ENCODE results near the gene C17orf107. TPM values are rescaled to one million over a fixed set of nuclear protein-coding genes. Genes with fewer than 3 reads are reported as not detected.
A peak's percentile ranks its signal among the peaks of the same experiment; 100 is the strongest.

Gene C17orf107
- total RNA-seq, 1 donor from 2014 or later = not detected

GRCh38 chr17:4946312-4946976, 47.1 kb downstream of the C17orf107 start:
- Histone ChIP-seq H3K27ac (peak overlapping the region; percentile 93 to 97), H3K27me3 (no peaks in the 10 kb centered on the region), H3K36me3 (peaks cover 32 to 49% of the 10 kb centered on the region in 2 donors), H3K4me3 (peak overlapping the region; percentile 94 to 100), H3K9me3 (no peaks in the 10 kb centered on the region), H3K4me1 (peaks cover 13 to 44% of the 10 kb centered on the region in 2 donors)
- no peak for TF ChIP-seq CTCF (IDR thresholded peaks at IDR 0.05)
- intact Hi-C loops (cut with DNase I) = no loop called here
- DNase-seq (ENCODE audit: low spot score in 2 of 2) = no peak

GRCh38 chr17:4947010-4947410, 47.7 kb downstream of the C17orf107 start:
- peak overlapping the region; percentile 94 to 100 for H3K4me3 ChIP-seq
- no peak for DNase-seq (ENCODE audit: low spot score in 2 of 2)
- no peak for TF ChIP-seq CTCF (IDR thresholded peaks at IDR 0.05)
- H3K36me3 ChIP-seq = peaks cover 32 to 46% of the 10 kb centered on the region in 2 donors
- peaks cover 13 to 42% of the 10 kb centered on the region in 2 donors for H3K4me1 ChIP-seq
- H3K27ac ChIP-seq = peak overlapping the region; percentile 93 to 97
- no peaks in the 10 kb centered on the region for H3K9me3 ChIP-seq
- intact Hi-C loops (cut with DNase I) = no loop called here
- H3K27me3 ChIP-seq = no peaks in the 10 kb centered on the region

GRCh38 chr17:4947411-4948165, 48.3 kb downstream of the C17orf107 start:
- peak in 1 of 2 donors; percentile 77 for DNase-seq (ENCODE audit: low spot score in 2 of 2)
- Histone ChIP-seq H3K36me3 (peaks cover 32 to 41% of the 10 kb centered on the region in 2 donors), H3K4me1 (peaks cover 13 to 42% of the 10 kb centered on the region in 2 donors), H3K27ac (peak overlapping the region; percentile 93 to 97), H3K9me3 (no peaks in the 10 kb centered on the region), H3K27me3 (no peaks in the 10 kb centered on the region), H3K4me3 (peak overlapping the region; percentile 94 to 100)
- intact Hi-C loops (cut with DNase I) = loop anchor here (1.0 kb wide), 2 partner anchors 7 to 20 kb away; partner anchors contain the start of genes RNF167, SLC25A11 and SPAG7
- no peak for TF ChIP-seq CTCF (IDR thresholded peaks at IDR 0.05)

GRCh38 chr17:4948166-4948930, 49.0 kb downstream of the C17orf107 start, which contains the start of gene PFN1:
TSS of gene PFN1 (minus strand) at chr17:4948530. CDS start at chr17:4948394, 136 bp downstream.
- peak; percentile 66 to 94 for DNase-seq (ENCODE audit: low spot score in 2 of 2)
- no peak for TF ChIP-seq CTCF (IDR thresholded peaks at IDR 0.05)
- H3K27me3 ChIP-seq = no peaks in the 10 kb centered on the region
- H3K9me3 ChIP-seq = no peaks in the 10 kb centered on the region
- peak within 1 kb of the TSS; percentile 93 to 99 for H3K27ac ChIP-seq
- H3K4me1 ChIP-seq = peaks cover 15 to 49% of the 10 kb centered on the region in 2 donors
- peak within 1 kb of the TSS; percentile 94 to 100 for H3K4me3 ChIP-seq
- intact Hi-C loops (cut with DNase I) = loop anchor here (1.0 kb wide), 2 partner anchors 8 to 19 kb away; partner anchors contain the start of genes RNF167, SLC25A11 and SPAG7
- peaks cover 26 to 34% of the 10 kb centered on the region in 2 donors for H3K36me3 ChIP-seq

- intact Hi-C loops (cut with DNase I) = loop anchor here (1.0 kb wide), 3 partner anchors 9 to 48 kb away; partner anchors contain the start of genes INCA1, KIF1C, RNF167 and SLC25A11
- Histone ChIP-seq H3K4me3 (peak overlapping the region; percentile 94 to 100), H3K27me3 (no peaks in the 10 kb centered on the region), H3K27ac (peak overlapping the region; percentile 93 to 99), H3K9me3 (no peaks in the 10 kb centered on the region), H3K4me1 (peaks cover 15 to 55% of the 10 kb centered on the region in 2 donors), H3K36me3 (peaks cover 21 to 29% of the 10 kb centered on the region in 2 donors)
- DNase-seq (ENCODE audit: low spot score in 2 of 2) = peak; percentile 32 to 91
- no peak for TF ChIP-seq CTCF (IDR thresholded peaks at IDR 0.05)
These were observed 49.6 kb downstream of the C17orf107 start for GRCh38 chr17:4948931-4949320.
